NT2/D1 (cell line): ENCODE data around the gene FN1.

Experiments used
- SUZ12 ChIP-seq: IDR thresholded peaks from 2 replicates; pipeline ENCODE4 v1.6.1; 2011; ENCODE audit not compliant: insufficient read length, insufficient read depth; ENCODE audit errors: extremely low read depth
- YY1 ChIP-seq: IDR thresholded peaks from 2 replicates; pipeline ENCODE4 v1.6.1; 2011; ENCODE audit not compliant: insufficient read length, insufficient read depth
- ZNF274 ChIP-seq: IDR thresholded peaks from 2 replicates; pipeline ENCODE4 v1.6.1; 2011; ENCODE audit warnings: mild to moderate bottlenecking, low read depth, low read length

DNA sequence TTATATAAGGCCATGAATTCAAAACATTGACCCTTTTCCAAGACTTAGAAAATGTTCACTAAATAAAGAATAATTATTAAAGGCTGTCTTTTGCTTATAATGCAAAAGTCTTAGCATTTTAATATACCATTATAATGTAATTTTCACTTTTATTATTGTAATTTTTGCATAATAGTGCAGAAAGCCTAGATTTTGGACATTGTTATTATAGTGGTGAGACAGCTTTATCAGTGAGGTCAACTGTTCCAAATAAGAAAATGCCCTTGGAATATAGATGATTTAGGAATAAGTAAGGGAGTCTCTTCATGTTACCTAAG lies 67.4 kb downstream of the FN1 start:
- TF ChIP-seq YY1 (no peak), ZNF274 (no peak), SUZ12 (no peak)
